Urinary bladder (tissue), 4 donors: Measurements from ENCODE around the gene TFPT. TPM values are rescaled to one million over a fixed set of nuclear protein-coding genes. Genes with fewer than 3 reads are reported as not detected.
"Not testable (repeated sequence)": the region's sequence is repeated elsewhere in the genome, so short reads cannot be mapped to it uniquely, and the experiment has no call there.

ENCODE experiments used
- DNase-seq: peaks from one replicate; pipeline ENCODE4 v3.0.0-alpha.2; 2015; ENCODE audit errors: extremely low spot score
- H3K27ac ChIP-seq: one replicate; pipeline ENCODE4 v1.5.1; 2013; ENCODE audit warnings: low read depth, mild to moderate bottlenecking, moderate library complexity
- H3K36me3 ChIP-seq: one replicate; pipeline ENCODE4 v1.6.1; 2013; ENCODE audit warnings: mild to moderate bottlenecking, moderate library complexity; ENCODE audit not compliant: insufficient read depth
- H3K4me1 ChIP-seq: one replicate; pipeline ENCODE4 v1.6.1; 2013; ENCODE audit warnings: mild to moderate bottlenecking, moderate library complexity; ENCODE audit not compliant: insufficient read depth
- H3K4me3 ChIP-seq: one replicate; pipeline ENCODE4 v1.5.1; 2013; ENCODE audit warnings: low read depth, low read length
- WGBS: extraction: QIAGEN DNeasy Blood & Tissue Kit; methylation state at CpG from one replicate; pipeline ENCODE4 v1.1.7; 2013; 5-methylcytosine and 5-hydroxymethylcytosine counted together
- polyA plus RNA-seq: library from polyadenylated mRNA; stranded (reverse); fragments of 200-250 nt; gene quantifications from one replicate; pipeline ENCODE4 v1.2.3, GENCODE V29; 2013
- total RNA-seq: library from RNA; depleted of rRNA; stranded (reverse); fragments of >200 nt; gene quantifications from one replicate; pipeline ENCODE4 v1.2.3, GENCODE V29; 2014
- donor health status: healthy with polysubstance abuse.
- donor health status: healthy.

The TFPT gene
- total and polyA plus RNA-seq, 2 donors = 4.0 to 22.8 TPM

GRCh38 chr19:54121259-54121658, 5.8 kb upstream of the TFPT start:
- Histone ChIP-seq H3K36me3 (peaks cover 7% of the 10 kb centered on the region), H3K4me1 (no peaks in the 10 kb centered on the region), H3K4me3 (no peak overlapping the region), H3K27ac (no peak overlapping the region)
- WGBS = 94% methylated on average over 10 of the region's 10 CpGs
- DNase-seq = no peak

DNA sequence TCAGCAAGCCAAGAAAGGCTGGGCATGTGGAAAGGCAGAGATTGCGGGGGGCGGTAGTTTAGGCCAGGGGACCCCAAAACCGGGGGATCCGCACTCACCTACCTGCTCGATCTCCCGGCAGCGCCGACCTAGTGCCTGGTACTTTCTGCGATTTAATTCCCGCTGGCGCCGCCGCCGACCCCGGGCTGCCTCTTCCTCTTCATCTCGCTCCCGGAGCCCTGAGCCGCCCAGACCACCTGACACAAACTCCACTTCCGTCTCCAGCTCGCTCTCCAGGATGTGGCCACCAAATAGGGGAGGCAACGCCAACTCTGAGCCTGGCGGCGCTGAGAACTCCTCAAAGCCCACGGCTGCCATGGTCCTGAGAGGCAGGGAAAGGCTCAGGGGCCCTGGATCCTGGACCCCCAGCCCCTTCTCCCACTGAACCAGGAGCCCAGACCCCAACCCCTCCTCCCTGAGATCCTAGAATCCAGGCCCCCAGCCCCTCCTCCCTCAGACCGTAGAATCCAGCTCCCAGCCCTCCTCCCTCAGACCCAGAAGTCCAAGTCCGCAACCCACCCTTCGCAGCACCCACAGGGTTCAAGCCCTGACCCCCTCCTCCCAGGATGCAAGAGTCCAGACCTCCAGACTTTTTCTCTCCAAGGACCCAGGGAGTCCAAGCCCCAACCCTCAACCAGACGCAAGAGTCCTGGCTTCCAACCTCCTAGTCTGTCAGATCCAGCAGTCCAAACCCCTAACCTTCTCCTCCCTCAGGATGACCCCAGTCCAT, 933 bp downstream of the TFPT start:
- peaks cover 5% of the 10 kb centered on the region for H3K36me3 ChIP-seq
- DNase-seq = no peak
- no peaks in the 10 kb centered on the region for H3K4me1 ChIP-seq
- no peak overlapping the region for H3K27ac ChIP-seq
- H3K4me3 ChIP-seq = peak overlapping the region; percentile 39
- 21% methylated on average over 28 of the region's 28 CpGs for WGBS

GRCh38 chr19:54109651-54110050, 5.8 kb downstream of the TFPT start:
- no peak for DNase-seq
- no peak overlapping the region for H3K4me3 ChIP-seq
- H3K4me1 ChIP-seq = no peaks in the 10 kb centered on the region
- H3K27ac ChIP-seq = no peak overlapping the region
- WGBS = 74% methylated on average over 6 of the region's 6 CpGs
- peaks cover 2% of the 10 kb centered on the region for H3K36me3 ChIP-seq

GRCh38 chr19:54108496-54108895, 7.0 kb downstream of the TFPT start:
- Histone ChIP-seq H3K4me1 (no peaks in the 10 kb centered on the region), H3K36me3 (peaks cover 2% of the 10 kb centered on the region), H3K27ac (no peak overlapping the region), H3K4me3 (no peak overlapping the region)
- no peak for DNase-seq
- 75% methylated on average over 7 of the region's 7 CpGs for WGBS

GRCh38 chr19:54107876-54108490, 7.5 kb downstream of the TFPT start:
- H3K4me3 ChIP-seq = no peak overlapping the region
- no peaks in the 10 kb centered on the region for H3K4me1 ChIP-seq
- peaks cover 2% of the 10 kb centered on the region for H3K36me3 ChIP-seq
- 79% methylated on average over 21 of the region's 21 CpGs for WGBS
- DNase-seq = no peak
- no peak overlapping the region for H3K27ac ChIP-seq

- Histone ChIP-seq H3K4me3 (no peak overlapping the region), H3K36me3 (peaks cover 2% of the 10 kb centered on the region), H3K4me1 (no peaks in the 10 kb centered on the region), H3K27ac (no peak overlapping the region)
- 72% methylated on average over 15 of the region's 15 CpGs for WGBS
- no peak for DNase-seq
Observed at GRCh38 chr19:54106716-54107115, 8.7 kb downstream of the TFPT start.

DNA sequence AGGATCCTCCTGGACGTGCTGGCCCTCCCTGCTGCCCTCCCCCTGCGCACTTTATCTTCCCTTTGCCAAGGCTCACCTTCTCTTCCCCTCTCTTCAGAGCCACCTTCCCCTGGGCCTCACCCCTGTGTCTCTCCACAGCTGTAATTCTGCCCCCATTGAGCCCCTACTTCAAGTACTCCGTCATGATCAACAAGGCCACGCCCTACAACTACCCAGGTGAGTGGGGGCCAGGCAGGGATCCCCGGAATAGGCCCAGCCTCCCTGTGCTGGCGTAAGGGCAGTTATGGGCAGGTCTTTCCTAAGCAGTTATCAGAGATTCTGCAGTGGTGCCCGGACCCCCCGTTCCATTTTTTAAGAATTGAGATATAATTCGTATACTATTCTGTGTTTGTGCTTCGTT, 9.7 kb downstream of the TFPT start:
- H3K4me3 ChIP-seq = no peak overlapping the region
- no peaks in the 10 kb centered on the region for H3K4me1 ChIP-seq
- H3K36me3 ChIP-seq = peaks cover 2% of the 10 kb centered on the region
- no peak overlapping the region for H3K27ac ChIP-seq
- DNase-seq = no peak
- WGBS = 86% methylated on average over 10 of the region's 10 CpGs

DNA sequence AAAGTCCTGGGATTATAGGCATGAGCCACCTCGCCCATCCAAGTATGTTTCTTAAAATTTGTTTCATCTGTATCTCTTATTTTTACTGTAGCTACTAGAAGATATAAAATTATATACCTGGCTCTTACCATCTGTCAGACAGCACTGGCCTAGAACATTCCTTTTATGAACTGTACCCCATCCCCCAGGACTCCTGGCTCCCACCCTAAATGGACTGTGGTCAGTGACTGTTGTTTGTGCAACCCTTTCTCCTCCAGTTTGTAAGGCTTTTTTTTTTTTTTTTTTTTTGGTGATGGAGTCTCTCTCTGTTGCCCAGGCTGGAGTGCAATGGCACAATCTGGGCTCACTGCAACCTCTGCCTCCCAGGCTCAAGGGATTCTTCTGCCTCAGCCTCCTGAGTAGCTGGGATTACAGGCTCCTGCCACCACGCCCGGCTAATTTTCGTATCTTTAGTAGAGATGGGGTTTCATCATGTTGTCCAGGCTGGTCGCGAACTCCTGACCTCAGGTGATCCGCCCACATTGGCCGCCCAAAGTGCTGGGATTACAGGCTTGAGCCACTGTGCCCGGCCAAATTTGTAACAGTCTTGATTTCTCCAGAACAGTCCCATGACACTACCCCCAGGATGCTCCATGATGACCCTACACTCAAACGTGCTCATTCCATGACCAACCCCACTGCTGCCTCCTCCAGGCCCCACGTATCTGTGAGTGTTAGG, 10.3 kb downstream of the TFPT start:
- Histone ChIP-seq H3K27ac (no peak overlapping the region), H3K4me1 (no peaks in the 10 kb centered on the region), H3K36me3 (no peaks in the 10 kb centered on the region), H3K4me3 (no peak overlapping the region)
- no peak for DNase-seq
- 89% methylated on average over 11 of the region's 11 CpGs for WGBS

GRCh38 chr19:54102421-54103169, 12.9 kb downstream of the TFPT start, which contains the start of gene NDUFA3:
TSS of gene NDUFA3 (plus strand) at chr19:54102855. CDS start at chr19:54102879, 24 bp downstream.
- peak; percentile 92 for DNase-seq
- Histone ChIP-seq H3K27ac (peak within 1 kb of the TSS; percentile 0), H3K4me3 (peak within 1 kb of the TSS; percentile 87), H3K36me3 (no peaks in the 10 kb centered on the region), H3K4me1 (no peaks in the 10 kb centered on the region)
- 2% methylated on average over 54 of the region's 54 CpGs for WGBS

GRCh38 chr19:54100561-54100960, 14.9 kb downstream of the TFPT start, which contains the start of gene OSCAR:
TSS of gene OSCAR (minus strand) at chr19:54100803. CDS start at chr19:54100792, 11 bp downstream.
- H3K4me1 ChIP-seq = no peaks in the 10 kb centered on the region
- no peak for DNase-seq
- no peak within 1 kb of the TSS for H3K27ac ChIP-seq
- 44% methylated on average over 5 of the region's 5 CpGs for WGBS
- no peaks in the 10 kb centered on the region for H3K36me3 ChIP-seq
- H3K4me3 ChIP-seq = no peak within 1 kb of the TSS

DNA sequence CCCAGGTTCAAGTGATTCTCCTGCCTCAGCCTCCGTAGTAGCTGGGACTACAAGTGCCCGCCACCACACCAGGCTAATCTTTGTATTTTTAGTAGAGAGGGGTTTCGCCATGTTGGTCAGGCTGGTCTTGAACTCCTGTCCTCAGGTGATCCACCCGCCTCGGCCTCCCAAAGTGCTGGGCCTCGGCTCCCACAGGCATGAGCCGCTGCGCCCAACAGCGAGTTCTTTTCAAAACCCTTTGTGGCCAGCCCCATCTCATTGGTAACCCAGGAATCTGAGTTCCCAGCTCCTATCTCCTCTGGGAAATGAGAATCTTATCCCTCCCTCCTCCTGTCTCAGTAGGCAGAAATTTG, 15.6 kb downstream of the TFPT start:
- not testable (repeated sequence) for H3K27ac ChIP-seq, H3K4me1 ChIP-seq, DNase-seq, H3K36me3 ChIP-seq, H3K4me3 ChIP-seq
- 73% methylated on average over 9 of the region's 9 CpGs for WGBS

DNA sequence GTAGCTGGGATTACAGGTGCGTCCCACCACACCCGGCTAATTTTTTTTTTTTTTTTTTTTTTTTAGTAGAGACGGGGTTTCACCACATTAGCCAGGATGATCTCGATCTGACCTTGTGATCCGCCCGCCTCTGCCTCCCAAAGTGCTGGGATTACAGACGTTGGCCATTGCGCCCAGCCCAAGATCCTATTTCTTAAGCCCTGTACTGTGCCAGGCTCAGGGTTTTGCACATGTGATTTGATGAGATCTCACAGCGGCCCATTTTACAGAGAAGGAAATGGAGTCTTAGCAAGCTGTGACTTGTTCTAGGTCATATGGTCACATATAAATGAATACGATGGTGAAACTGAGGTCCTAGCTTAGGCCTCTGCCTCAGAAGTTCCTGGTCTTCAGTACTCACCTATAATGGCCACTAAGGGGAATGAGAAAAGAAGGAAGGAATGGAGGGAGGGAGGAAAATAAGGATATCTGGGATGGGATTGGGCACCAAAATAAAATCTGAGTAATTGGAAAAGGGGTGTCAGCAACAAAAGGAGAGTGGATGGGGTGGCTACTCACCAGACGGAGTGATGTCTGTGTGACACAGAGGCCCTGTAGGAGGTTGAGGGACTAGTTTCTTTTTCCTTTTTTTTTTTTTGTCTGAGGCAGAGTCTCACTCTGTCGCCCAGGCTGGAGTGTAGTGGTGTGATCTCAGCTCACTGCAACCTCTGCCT, 16.1 kb downstream of the TFPT start:
- Histone ChIP-seq H3K4me1 (no peaks in the 10 kb centered on the region), H3K4me3 (no peak overlapping the region), H3K36me3 (no peaks in the 10 kb centered on the region), H3K27ac (no peak overlapping the region)
- DNase-seq = no peak
- 79% methylated on average over 12 of the region's 12 CpGs for WGBS

GRCh38 chr19:54096617-54097106, 18.8 kb downstream of the TFPT start:
- Histone ChIP-seq H3K36me3 (no peaks in the 10 kb centered on the region), H3K4me1 (no peaks in the 10 kb centered on the region), H3K27ac (peak overlapping the region; percentile 52), H3K4me3 (no peak overlapping the region)
- 7% methylated on average over 14 of the region's 14 CpGs for WGBS
- DNase-seq = no peak
